ENCODE measurements around the gene SMAD7.

The SMAD7 gene, protein sequence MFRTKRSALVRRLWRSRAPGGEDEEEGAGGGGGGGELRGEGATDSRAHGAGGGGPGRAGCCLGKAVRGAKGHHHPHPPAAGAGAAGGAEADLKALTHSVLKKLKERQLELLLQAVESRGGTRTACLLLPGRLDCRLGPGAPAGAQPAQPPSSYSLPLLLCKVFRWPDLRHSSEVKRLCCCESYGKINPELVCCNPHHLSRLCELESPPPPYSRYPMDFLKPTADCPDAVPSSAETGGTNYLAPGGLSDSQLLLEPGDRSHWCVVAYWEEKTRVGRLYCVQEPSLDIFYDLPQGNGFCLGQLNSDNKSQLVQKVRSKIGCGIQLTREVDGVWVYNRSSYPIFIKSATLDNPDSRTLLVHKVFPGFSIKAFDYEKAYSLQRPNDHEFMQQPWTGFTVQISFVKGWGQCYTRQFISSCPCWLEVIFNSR

GRCh38 chr18:48950536-48951447 lies at the start of gene SMAD7:
Gene SMAD7, minus strand, starts transcription at chr18:48950965. Its CDS starts 541 bp downstream, at chr18:48950424.
- no peak for DNase-seq

DNA sequence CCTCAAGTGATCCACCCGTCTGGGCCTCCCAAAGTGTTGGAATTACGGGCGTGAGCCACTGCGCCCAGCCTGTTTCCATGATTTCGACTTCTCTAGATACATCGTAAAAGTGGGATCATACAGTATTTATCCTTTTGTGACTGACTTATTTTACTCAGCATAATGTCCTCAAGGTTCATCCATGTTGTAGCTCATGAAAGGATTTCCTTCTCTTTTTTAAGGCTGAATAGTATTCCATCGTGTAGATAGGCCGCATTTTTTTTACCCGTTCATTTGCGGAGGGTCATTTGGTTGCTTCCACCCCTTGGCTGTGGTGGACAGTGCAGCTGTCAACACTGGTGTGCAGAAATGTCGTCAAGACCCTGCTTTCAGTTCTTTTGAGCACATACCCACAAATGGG lies 48.8 kb upstream of the SMAD7 start:
- no peak for DNase-seq

- no peak for DNase-seq
Observed at GRCh38 chr18:48997985-48998831, 47.4 kb upstream of the SMAD7 start.

DNA sequence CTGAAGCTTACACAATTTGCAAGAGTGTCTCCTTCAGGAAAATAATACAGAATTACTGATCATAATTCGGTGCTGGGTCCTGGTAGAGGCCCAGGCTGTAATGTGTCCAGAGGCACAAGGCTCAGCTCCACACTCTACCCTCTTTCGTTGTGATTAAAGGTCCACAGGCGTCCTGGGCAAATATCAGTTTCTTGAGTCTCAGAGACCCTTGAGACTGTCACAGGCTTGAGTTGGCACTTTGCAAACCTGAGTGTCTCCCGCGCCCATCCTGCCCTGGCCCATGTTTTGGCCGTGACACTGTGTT lies 46.9 kb upstream of the SMAD7 start:
- DNase-seq: no peak

DNA sequence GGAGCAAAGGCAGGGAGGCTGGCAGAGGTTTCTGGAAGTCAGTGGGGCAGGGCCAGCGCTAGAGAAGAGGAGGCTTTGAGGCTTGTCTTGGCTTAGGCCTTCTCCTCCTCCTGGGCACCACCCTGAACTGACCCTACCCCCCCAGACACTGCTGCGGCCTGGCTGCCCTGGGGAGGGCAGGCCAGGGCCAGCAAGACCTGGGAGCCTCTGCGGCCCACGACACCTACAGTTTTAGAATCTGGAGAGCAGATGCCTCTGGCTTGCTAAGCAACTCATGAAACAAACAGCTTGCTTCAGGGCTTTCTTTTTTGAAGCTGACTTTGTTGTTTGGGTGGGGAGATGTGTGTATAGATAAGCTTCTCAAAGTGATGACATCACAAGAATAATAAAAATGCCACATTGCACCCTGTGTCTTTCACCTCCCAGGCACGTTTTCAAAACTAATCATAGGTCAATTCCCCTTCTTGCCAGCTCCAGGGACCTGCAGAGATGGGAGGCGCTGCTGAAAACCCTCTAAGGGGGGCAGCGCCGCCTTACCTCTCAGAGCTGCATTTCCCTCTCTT lies 46.2 kb upstream of the SMAD7 start:
- DNase-seq: no peak

- no peak for DNase-seq
Observed at GRCh38 chr18:48996041-48996440, 45.3 kb upstream of the SMAD7 start.

DNA sequence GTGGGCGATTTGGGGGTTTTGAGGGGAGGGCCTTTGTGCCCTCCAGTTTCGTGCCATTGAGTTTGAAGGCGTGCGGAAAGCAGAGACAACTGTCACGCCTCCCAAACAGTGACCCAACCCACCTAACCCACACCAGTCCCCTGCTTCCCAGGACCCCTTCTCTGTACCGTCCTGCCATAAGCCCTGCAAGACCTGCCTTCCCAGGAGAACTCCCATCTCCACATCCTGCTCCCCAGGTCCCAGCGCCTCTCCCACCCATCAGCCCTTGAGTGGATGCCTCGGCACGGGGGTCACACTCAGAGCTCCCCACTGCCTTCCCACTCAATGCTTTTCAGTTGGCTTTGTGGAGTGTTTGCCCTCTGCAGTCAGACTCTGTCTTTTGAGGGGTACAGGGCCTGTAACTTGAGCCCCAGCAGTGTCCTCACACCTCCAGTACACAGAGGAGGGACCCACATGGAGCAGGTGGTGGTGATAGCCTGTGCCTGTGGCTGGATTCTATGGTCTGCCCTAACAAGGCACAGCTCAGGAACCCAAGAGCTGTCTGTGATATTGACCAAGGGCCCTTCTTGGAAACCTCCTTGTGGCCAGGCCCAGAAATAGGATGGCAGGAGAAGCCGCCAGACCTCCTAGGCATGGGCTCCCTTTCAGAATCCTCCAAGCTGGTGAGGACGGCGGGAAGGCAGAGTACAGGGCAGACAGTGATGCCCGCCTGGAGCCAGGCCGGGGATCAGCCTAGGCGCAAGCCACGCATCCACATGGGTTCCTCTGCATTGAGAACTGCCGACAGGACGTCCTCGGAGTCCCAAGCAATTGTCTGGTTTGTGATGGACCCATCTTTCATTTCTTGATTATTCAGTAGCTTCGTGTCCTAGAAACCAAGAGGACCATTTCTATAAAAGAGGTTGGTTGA lies 44.4 kb upstream of the SMAD7 start:
- DNase-seq: no peak

DNA sequence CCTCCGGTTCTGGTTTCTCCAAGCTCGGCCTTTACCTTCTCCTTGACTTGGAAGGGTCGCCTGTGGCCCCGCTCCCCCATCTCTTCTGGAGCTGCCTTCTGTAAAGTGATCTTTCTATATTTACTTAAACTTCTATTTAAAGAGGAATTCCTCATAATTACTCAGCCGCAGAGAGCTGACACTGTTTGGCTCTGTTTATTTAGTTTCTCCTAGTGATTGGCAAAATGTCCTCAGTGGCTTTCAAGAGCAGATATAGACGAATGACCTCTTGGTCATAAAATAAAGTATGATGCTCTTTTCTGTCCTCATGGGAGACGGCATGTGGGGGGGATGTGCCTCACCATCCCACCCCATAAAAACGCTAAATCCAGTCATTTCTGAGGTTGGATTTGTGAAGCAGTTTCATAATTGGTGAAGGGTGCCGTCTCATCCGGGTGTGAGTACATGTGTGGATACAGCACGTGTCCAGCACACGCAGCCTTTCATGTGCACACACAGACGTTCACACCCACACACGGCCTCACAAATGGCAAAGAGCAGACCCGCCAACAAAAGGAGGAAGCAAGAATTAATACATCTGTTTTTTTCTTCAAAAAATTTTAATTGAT lies 43.4 kb upstream of the SMAD7 start:
- DNase-seq: no peak

DNA sequence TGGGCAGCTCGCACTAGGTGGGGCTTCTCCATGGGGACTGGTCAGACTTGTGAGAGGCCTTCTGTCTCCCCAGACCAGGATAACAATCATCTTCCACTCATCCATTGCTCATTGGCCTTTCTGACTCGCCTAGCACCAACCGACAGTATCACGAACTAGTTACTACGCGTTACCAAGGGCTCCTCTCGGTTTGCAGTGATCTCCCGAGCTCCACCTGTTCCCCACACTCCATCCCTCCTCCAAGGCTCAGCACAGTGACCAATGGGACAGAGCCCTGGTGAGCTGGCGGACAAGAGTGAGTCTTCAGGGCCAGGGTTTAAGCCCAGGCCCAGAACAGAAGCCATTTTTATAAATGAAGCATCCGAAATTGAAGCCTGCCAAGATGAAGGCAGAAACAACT lies 42.8 kb upstream of the SMAD7 start:
- DNase-seq: no peak

DNA sequence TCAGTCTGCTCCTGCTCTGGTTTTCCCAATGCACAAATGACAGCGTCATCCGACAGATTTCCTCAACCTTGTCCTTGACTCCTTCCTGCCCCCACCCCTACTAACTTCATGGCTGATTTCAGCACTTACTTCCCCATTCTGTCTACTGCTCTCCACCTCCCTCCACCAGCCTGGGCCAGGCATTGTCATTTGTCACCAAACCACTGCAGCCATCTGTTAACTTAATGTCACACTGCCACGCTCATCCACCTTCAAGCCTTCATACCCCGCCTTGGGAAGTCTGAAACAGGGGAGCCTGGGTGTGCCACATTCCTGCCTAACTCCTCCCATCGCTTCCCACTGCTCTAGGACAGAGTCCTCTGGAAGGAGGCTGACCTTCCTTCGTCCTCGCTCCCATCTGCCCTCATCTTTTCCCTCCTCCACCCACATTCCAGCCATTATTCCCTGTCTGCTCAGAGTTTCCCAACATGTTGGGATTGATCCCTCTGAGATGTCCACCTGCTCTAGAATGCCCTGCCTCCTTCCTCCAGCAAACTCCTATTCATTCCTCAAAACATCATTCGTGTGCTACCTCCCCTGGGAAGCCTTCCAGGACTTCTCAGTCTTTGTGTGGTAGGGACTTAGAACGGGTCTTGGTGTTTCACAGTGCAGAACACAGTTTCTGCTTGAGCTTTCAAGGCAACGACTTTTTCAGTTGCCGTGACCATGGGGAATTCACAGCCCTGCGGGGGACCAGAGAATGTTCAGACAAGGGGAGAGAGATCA lies 42.2 kb upstream of the SMAD7 start:
- no peak for DNase-seq

GRCh38 chr18:48992133-48992532 lies 41.4 kb upstream of the SMAD7 start:
- no peak for DNase-seq

GRCh38 chr18:48991676-48992075 lies 40.9 kb upstream of the SMAD7 start:
- DNase-seq: no peak

DNA sequence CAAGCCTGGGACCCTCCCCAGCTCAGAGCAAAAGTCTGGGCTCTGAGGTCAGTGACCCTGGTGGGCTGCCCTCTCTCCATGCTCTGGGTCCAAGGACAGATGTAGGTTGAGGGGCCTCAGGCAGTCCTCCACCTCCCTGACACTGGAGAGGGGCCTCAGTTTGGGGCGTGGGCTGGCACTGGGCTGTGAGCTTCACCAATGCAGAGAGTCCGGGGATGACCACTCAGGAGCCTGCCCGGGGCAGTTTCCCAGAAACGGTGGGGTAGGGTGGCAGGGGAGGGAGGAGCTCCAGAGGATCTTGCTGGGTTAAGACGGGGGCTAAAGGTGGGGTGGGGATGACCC lies 40.5 kb upstream of the SMAD7 start:
- DNase-seq: no peak

GRCh38 chr18:48990481-48991318 lies 39.9 kb upstream of the SMAD7 start:
- DNase-seq: no peak

GRCh38 chr18:48989304-48990303 lies 38.8 kb upstream of the SMAD7 start:
- DNase-seq: no peak

DNA sequence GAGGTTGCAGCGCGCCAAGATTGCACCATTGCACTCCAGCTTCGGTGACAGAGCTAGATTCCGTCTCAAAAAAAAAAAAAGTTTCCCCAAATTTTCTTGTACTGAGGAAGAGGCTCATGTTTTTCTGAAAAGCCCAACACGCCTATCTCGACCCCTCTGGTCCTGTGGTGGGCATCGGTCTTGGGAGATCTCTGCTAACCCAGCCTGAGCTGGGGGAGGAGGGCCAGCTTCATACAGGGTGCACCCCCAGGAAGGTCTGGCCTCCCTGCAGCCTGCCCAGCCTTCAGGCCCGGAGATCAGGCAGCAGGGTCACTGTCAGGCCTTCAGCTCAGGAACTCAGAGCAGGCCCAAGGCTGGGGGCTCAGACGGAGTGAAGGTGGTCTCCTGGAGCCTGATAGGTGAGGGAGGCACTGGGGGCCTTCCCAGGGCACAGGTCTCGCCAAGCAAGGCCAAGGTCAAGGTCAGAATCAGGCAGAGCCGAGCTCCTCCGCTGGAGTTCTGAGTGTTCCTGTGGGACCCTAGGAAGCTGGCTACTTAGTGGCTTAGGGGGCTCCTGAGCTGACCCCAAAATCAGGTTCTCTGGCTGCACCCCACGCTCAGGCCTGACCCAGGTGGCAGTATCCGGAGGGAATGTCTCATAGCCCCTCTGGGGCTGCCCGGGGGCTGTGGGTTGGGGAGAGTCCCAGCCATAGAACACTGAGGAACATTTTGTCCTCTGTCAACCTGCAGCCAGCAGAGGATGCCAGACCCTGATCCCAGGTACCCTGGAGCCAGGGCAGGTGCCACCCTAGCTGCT lies 37.9 kb upstream of the SMAD7 start:
- DNase-seq: no peak

DNA sequence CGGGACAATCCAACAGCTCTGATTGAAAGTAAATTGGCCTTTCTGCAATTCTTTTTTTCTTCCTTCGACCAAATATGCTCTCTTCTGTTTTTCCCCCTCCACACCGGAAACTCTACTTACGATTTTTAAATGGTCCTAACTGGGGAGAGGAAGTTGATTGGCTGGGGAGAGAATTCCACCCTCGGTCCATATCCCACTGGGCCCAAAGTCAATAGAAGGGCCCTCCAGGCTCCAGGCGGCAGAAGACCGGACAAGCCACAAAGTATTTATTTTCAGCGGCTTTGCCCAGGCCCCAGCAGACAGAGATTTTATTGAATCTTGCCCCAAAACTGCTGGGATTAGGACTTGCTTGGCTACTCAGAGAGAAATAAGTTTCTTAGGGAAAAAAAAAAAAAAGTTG lies 37.1 kb upstream of the SMAD7 start:
- no peak for DNase-seq

Data from activated CD4-positive, alpha-beta T cell treated with anti-CD3 and anti-CD28 coated beads, Interleukin-2, amount 50 U/mL, for 16 hours (primary cell).